Measurements from ENCODE around the gene NKRF.

Gene NKRF

DNA sequence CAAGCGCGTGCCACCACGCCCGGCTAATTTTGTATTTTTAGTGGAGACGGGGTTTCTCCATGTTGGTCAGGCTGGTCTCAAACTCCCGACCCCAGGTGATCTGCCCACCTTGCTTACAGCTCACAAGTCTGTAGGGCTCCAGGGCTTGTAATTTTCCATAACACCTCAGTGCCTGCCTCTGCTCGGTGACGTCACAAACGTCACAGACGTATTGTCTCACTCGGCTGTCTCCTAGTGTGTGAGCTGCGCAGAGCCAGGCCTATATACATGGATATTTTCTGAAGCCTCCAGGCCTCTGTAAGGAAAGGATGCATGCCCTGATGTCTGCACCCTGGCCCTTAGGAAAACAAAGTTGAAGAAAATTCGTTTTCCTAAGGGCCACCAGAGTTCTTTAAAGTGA is 8.6 kb upstream of the NKRF start:
- no peak for DNase-seq (ENCODE audit: low read depth)

DNA sequence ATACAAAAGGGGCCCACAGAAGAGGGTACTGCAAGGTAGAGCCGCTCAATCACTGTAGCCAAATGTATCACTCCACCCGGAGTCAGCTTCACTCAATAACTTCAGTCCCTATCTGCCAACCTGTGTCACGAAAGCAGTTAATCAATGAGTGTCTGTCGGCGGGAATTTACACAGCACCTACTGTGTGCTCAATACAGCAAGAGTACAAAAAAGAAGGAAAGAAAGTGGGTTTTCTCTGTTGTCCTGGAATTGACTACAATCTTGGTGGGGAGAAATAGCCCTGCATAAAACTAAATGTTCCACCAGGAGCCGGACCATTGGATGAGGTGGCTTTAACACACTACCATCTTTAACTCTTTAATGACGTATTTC is 780 bp upstream of the NKRF start:
- DNase-seq (ENCODE audit: low read depth) = no peak

DNA sequence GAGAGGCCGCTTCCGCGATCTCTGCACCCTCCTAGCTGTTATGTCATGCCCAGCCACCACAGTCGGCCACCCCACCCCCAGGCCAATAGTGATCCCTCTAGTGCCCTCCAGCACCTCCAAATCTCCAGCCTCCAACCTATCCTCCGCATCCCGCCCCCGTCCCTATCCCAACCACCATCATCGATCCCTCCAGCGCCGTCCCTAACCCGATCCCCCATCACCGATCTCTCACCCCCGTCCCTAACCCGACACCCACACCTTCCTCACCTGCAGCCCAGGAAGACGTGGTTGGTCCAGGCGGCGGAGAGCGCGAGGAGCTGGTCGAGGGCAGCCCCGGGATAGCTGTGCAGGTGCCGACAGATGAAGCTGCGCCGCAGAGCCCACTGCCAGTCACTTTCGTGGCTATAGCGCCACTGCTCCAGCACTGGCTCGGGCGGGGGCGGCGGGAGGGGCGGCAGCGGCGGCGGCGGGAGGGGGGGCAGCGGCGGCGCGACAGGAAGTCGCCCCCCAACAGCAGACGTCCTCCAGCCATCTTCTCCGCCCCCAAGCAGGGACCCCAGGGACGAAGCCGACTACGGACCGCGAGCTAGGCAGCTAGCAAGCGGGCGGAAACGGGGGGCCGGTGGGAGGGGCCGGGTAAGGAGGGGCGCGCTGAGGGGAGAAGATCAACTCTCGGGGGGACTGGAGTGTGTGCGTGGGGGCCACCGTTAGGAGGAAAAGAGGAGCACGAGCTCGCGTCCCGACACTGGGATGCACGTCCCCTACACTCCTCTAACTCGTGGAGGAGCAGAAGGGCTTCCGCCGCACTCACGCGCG is 552 bp downstream of the NKRF start:
- peak; percentile 28 for DNase-seq (ENCODE audit: low read depth)

DNA sequence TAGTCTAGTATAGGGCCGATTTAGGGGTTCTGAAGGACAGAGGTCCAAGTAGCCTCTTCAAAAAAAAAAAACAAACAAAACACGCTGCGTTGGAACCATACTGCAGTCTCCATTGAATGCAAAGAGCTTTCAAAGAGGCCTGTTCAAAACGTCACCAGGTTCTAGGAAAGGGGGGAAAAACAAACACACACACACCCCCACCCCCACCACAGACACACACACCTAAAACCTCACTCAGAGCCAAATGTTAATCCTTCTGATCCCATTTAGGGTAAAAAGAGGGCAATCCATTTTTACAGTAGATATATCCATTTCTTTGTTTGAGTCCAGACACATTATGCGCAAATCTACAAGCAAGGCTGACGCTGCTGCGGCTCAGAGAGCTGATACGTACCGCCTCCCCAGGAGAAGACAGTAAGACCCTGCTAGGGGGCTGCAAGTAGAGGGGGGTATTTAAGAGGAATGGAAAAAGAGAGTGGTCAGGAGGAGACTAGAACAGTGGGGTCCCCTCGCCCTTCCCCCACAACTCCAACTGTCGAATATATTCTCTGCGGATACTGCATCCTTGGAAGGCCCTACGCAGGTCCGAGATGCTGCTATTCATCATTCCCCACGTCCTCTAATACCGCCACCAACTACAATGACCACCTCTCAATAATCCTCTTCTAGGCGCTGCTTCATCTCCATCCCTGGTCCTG is 1.3 kb downstream of the NKRF start:
- DNase-seq (ENCODE audit: low read depth) = no peak

DNA sequence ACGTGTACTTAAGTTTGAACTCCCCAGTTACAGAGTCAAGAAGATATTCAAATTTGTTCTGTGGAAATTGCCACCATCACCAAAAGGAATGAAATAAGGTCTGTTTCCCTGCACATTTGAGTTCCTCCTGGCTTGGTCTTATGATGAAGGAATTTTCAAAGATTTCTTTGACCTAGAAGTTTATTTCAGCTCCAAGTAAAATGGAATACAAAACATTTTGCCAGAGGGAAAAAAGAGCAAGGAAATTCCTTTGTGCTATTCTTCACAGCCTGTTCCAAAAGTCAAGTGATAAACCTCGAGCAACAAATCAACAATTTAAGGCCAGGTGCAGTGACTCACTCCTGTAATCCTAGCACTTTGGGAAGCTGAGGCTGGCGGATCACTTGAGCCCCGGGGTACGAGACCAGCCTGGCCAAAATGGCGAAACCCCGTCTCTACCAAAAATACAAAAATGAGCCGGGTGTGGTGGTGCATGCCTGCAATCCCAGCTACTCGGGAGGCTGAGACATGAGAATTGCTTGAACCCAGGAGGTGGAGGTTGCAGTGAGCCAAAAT is 3.4 kb downstream of the NKRF start:
- DNase-seq (ENCODE audit: low read depth) = no peak

DNA sequence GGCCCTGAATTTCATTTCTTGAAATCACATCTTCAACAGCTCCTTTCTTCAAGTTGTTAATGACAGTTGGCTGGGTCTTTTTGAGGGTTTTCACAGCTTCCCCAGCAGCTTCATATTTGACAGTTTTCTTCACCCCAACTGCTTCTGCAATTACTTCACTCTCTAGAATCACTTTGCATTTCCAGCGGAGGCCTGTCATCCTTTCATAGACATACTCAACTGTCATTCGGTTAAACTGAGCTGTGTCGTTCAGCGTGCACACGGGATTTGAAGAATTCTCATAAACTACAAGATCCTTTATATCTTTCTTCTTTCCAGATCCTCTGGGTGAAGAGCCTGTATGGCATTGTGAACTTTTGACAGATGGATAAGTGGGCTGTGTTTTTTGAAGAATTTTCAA is 16.4 kb downstream of the NKRF start:
- DNase-seq (ENCODE audit: low read depth) = no peak

DNA sequence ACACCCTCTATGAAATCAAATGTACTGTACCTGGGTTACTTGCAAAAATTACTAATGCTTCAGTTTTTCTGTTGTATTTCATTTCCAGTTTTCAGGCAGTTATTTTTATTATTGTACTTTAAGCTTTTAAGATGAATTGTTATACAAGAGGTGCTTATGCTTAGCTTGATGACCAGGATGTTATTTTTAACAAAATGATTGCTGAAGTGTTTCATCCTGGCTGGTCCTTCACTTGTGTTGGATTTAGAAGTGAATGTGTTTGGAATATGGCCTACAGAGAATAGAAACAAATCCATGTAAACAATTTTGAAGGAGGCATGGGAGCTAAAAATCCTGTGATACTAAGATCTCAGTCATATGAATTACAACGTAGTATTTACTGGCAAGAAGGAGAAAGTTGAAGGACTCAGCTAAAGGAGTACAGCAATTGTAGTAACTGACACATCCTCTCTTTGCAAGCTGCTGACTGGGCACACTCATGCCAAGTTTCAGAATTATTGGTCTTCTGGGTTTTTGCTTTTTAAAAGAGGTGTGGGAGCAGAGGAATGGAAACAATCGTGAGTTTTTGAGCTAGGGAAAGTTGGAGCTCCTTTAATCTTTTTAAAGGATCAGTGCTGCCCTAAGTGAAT is 22.7 kb downstream of the NKRF start:
- DNase-seq (ENCODE audit: low read depth) = no peak

DNA sequence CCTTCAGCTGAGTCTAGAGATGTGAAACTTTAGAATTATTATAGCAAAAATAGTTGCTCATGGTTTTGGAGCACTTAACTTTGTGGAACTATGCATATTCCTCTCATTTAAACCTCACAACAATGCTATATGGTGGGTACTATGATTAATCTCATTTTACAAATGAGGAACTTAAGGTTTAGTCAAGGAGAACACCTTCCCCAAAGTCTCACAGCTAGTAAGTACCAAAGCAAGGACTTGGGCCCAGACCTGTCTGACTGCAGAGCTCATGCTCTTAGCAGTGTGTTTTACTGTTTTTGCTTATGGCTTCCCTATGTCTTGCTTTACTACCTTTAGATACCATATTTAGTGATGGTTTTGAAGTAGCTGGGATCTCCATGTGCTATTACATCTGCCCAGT is 26.8 kb downstream of the NKRF start:
- no peak for DNase-seq (ENCODE audit: low read depth)

DNA sequence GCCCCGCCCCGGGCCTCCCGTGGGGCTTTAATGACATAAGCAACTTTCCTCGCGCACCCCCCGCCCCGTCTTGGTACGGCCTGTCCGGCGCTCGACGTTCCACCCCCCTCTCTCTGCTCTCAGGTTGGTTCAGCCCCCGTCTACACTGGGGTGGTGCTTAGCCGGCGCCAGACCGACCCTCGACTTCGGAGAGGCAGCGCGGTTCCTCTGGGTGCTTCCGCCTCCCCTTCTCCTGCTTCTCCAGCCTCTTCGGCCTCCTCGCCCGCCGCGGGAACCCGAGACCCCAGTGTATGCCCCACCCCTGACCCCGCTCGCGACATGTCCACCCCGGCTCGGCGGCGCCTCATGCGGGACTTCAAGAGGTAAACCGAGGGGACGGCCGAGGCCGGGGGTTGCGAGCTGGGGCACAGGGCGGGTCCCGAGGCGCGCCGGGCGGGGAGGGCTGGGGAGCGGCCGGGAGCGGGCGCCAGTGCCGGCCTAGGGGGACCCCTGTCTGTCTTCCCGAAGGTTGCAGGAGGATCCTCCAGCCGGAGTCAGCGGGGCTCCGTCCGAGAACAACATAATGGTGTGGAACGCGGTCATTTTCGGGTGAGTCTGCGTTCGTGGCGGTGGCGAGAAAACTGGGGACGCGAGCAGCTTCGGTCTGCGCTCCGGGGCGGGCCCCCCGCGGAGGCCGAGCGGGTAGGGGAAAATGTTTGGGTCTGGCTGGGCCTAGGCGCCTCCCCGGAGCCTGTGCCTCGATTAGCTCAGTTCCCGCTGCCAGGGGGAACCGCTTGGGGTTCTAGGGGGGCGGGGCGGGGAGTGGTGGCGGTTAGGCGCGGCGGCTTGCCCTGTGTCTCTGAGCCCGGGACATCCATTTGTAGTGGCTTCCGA is 31.6 kb downstream of the NKRF start, which contains the start of gene UBE2A:
UBE2A (plus strand) TSS at position 170 of the 873 bp plus-strand sequence; CDS start at position 319, 149 bp downstream.
- DNase-seq (ENCODE audit: low read depth) = peak; percentile 82

DNA sequence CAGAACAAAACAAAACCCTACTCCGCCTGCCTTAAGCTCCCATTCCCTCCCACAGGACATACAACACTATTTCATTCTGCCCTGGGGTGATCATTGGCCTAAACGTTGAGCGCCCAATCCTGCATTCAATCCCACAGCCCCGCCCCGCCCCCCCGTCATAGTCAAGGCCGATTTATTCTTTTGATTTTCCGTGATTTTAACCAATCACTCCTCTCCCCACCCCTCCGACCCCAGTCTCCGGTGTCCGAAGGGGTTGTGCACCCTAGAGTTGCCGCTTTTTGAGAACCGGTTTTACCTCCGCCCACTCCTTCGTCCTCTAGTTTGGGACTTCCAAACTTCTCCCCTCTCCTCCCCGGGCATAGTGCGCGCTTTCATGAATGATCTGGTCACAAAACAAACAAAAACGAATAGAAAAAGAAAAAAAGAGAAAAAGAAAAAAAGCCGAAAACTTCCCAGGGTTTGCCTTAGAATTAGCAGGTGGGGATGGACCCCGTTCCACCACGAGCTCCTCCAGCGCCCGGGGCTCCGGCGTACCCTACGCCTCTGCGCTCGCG is 32.3 kb downstream of the NKRF start:
- DNase-seq (ENCODE audit: low read depth) = no peak

DNA sequence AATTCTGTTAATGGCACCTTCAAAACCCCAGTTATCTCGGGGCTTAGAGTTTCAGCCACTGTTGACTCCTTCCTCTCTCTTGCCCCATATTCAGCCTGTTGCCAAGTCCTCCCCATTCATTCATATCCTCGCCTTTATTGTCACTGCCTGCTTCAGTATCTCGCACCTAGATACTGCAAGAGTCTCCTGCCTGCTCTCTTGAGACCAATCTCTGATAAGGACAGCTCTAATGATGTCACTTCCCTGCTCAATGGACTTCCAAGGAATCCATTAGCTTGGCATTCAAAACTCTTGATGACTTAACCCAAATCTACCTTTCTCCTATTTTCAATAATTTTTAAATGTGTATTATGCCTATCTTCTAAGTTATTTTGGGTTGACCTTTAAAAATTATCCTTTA is 33.0 kb downstream of the NKRF start:
- DNase-seq (ENCODE audit: low read depth) = no peak

DNA sequence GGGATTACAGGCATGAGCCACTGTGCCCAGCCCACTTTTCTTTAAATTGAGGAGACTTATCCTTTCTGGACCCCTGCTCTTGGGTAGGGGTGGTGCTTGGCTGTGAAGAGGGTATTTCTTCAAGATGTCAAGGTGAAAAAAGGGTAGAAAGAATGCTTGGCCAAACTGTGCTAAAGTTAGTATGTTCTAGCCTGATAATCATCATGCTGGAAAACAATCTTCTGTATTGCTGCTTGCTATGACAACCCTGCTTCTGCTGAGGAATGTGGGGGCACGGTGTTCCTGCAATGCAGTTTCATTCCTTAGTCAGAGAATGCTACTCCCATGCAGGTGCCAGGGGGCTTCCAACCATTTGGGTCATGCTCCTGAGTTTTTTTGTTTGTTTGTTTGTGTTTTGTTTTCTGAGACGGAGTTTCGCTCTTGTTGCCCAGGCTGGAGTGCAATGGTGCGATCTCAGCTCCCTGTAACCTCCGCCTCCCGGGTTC is 35.8 kb downstream of the NKRF start:
- no peak for DNase-seq (ENCODE audit: low read depth)

DNA sequence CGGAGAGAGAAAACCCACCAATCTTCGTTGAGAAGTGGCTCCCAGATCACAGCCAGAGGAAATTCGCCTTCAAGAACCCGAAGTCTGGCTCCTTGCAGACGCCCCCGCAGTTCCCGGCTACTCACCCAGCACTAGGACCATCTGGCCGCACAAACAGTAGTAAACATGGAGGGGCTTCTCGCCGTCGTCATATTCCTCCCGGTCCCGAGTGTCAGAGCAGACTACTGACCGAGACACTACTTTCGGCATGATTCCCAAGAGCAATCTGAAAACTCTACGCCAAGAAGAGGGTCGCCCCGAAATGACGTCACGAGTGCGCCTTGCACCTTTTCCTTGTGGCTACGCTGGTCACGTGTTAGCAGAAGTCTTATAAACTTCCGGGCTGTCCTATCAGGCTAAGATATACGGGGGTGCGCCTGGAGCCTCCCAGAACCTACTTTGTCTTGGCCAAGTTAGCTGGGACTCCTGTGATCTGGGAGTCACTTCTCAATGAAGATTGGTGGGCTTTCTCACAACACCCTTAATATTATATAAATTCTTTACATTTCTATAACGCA is 41.0 kb downstream of the NKRF start, which contains the start of gene STEEP1:
STEEP1 (minus strand) TSS at position 303 of the 557 bp plus-strand sequence; CDS start at position 249, 54 bp downstream.
- peak; percentile 78 for DNase-seq (ENCODE audit: low read depth)

DNA sequence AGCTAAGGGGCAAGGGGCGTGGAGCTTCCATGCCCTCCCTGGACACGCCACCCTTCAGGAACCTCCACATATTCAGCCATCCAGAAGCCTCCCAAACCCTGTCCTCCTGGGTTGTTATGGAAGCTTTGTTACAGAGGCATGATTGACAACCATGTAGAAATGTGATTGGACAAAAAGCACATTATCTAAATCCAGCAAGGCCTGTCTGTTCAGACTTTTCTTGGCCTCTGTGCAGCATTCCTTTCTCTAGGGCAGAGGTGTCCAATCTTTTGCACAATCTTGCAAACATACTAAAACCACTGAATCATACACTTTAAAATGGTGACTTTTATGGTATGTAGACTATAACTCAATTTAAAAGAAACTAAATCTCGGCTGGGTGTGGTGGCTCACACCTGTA is 53.7 kb downstream of the NKRF start:
- DNase-seq (ENCODE audit: low read depth) = no peak

DNA sequence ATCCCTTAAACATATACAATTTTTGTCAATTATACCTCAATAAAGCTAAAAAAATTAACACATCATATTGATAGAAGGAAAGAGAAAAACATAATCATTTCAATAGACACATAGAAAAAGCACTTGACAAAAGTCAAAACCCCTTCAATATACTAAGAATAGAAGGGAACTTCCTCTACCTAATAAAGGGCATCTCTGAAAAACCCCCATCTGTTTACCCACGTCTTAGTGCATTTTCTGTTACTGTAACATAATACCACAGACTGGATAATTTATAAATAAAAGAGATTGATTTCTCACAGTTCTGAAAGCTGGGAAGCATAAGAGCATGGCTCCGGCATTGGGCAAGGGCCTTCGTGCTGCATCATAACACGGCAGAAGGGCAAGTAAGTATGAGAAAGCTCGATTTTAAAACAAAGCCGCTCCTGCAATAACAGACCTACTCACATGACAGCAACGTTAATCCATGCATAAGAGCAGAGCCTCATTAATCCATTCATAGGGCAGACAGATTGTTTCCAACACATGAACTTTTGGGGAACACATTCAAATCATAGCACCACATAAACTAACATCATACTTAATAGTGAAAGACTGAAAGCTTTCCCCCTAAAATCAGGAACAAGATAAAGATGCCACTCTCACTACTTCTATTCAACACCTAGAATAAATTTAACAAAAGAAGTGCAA is 56.8 kb downstream of the NKRF start:
- DNase-seq (ENCODE audit: low read depth) = no peak

DNA sequence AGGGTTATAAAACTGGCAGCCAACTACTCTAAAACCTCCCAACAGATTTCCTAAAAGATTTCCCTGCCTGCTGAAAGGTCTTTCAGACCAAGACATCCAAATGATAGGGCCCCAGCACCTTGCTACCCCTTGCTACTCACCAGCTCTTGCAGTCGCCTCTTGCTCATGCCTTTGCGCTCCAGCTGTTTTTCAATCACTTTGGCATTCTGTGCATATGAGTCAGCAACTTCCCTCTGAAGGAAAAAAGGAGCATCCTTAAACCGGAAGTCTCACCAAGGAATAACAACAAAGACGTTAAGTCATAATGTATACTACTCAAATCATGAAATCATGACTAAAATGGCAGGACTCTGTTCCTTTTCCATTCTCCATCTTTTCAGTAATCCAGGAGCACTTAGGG is 65.0 kb downstream of the NKRF start:
- DNase-seq (ENCODE audit: low read depth) = no peak

DNA sequence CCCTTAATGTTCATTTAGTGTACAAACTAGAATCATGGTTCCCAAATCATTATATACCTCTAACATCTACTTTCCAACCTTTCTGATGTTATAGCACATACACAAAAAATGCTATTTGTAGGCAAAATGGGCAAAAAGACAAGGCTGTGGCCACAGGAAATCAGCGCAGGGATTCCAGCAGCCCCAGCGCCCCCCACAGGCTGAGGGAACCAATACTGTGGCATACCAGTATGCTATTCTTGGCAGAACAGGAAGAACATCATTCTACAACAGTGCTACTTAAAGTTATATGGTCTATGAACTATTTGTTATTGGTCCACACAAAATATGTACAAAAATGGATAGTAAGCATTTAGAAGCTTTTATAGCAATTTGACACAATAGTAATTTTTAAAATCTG is 66.4 kb downstream of the NKRF start:
- DNase-seq (ENCODE audit: low read depth) = no peak

Data from activated T-helper 9 cell treated with anti-CD3 and anti-CD28 coated beads, Interleukin-2, amount 50 U/mL, for 16 hours (primary cell).